GM18498 (cell line): Measurements from ENCODE around the gene POLD2.

Experiments
- ATAC-seq: cut with Tn5 transposase; IDR thresholded peaks from one replicate; pipeline ENCODE4 v1.9.1; 2021; ENCODE audit warnings: mild to moderate bottlenecking, moderate library complexity; ENCODE audit not compliant: unreplicated experiment

POLD2 gene

DNA sequence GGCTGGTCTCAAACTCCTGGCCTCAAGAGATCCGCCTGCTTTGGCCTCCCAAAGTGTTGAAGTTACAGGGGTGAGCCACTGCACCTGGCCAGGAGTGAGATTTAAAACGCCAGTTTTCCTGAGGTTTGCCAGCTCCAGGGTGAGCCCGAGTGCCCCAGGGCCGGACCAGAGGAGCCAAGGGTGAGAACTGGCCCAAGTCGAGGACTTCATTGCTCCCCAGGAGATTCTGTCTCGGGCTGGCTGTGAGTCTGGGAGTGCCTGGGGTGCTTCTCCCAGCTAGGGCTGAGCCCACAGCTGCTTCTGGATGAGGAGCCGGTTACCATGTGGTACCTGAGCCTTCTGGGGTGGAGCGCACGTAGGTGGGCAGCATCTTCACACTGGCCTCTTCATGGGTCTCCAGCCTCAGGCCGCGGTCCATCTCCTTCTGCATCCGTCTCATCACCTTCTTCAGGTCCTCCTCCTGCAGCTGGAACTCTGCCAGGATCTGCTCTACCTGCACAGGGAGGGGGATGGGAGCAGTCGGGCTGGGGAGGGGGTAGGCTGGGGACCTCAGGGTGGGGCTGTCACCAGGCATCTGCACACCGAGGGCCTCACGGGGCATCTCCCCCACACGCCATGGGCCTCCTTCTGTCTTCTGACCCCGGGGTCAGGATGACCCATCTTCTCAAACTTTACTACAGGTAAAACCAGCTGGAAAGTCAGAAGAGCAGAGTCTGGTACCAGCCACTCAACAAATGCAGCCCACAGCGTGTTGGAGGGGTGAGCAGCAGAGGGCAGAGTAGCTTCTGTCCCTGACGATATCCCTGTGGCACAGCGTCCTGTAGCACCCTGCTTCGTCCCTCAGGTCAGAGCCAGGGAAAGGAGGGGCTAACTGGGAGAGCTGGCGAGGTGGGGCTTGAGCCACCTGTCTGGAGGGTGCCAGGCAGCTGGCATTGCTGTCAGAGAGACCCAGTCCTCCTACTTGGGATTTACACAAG lies 29.9 kb upstream of the POLD2 start:
- no peak for ATAC-seq

DNA sequence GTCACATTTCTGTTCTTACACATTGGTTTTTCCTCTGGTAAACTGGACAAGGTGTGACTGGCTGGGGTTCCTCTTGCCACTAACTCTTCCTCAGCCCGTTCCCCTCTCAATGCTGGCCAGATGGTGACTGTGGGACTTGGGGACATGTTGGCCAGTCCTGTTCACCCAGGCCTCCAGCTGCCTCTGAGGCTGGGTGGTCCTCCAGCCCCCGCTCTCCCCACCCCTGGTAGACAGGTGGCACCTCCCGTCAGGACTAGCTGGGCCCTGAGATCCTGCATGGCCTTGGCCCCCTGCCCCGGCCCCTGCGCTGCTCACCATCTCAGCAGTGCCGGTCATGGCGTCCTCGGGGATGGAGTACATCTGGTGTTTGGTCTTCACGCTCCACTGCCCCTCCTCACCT lies 28.6 kb upstream of the POLD2 start:
- ATAC-seq, result no peak

DNA sequence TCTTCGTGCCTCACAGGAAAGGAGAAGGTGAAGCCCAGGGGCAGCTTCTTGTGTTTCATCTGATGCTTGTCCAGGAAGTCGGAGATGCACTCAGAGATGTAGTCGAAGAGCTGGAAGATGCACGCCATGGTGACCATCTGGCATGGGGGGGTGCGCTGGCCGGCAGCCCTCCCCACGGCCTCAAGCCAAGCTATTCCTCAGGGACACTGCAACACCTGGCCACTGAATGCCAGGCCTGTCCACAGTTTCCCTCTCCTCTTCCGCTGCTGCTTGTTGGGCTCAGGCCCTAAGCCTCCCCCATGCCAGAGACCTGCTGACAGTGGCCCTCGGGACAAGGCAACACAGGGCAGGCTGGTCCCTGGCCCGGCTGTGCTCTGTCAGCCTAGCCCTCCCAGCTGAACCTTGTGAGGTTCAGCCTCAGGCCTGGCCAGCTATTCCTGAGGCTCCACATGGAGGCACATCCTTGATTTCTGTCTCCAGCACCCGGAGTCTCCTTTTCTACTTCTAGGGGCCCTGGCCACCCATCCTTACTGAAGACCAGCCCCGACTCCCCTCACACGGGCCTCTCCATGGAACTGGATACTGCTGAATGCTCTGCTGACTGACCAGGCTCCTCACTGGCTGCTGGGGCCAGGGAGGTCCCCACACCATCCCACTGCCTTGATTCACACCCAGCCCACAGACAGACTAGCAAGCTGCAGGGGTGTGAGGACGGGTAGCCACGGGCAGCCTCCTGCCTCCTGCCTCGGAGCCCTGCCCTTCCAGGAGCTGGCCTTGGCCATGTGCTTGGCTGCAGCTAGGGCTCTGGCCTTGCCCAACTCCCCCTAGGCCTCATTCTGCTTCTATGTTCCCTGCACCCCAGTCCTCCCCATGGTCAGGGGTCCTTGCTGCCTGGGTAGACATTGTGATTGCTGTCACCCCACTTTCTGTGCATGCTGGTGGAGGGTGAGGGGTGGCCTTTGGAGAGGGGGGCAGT lies 27.9 kb upstream of the POLD2 start:
- no peak for ATAC-seq

DNA sequence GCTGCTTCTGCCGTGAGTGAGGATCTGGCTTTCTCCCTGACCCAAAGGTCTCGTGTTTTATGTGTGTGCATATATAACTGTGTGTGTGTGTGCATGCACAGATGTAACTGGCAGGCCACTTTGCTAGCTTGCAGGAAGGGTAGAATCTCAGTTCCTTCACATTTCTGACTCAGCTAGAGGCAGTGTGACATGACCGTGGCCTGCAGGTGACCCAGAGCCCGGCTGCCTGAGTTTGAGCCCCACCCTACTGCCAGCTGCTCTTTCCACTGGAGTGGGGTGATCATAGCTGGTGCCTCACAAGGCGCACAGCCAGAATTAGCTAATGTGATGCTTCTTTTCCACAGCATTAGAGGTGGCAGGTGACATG lies 27.1 kb upstream of the POLD2 start:
- no peak for ATAC-seq

DNA sequence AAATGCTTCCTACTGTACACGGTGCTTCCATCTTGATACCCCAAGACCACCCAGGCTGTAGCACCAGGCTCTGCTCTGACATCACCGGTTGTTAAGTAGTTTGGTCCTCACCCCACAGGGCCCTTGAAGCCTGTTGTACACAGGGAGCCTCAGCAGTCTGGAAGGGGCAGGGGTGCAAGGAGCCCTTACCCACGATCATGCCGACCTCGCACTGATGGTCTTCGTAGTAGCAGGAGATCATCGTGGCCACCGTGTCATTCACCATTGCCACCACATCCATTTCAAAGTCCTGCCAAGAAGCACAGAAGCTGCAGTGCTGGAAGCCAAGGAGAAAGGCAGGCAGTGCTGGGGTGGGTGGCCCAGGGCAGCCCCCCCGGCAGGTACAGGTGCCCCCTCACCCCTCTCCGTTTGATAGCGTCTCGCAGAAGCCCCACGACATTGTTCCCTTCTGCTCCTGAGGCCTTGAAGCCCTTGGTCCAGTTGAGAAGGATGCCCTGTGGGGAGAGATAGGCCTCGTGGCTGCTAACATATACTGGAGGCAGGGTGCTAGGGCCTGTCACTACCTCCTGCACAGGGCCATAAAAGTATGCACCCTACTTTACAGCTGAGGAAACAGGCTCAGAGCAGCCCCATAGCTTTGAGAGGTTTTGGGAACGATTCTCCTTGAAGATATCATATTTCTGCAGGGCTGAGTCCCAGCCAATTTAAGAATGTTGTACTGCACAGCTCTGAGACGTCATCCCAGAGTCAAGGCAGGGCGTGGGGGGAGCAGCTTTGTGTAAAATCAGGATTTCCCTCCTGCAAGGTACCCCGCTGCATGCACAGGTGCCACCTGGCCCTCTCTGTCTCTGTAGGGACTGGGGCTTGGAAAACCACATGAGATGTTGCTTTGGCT lies 26.5 kb upstream of the POLD2 start:
- no peak for ATAC-seq

DNA sequence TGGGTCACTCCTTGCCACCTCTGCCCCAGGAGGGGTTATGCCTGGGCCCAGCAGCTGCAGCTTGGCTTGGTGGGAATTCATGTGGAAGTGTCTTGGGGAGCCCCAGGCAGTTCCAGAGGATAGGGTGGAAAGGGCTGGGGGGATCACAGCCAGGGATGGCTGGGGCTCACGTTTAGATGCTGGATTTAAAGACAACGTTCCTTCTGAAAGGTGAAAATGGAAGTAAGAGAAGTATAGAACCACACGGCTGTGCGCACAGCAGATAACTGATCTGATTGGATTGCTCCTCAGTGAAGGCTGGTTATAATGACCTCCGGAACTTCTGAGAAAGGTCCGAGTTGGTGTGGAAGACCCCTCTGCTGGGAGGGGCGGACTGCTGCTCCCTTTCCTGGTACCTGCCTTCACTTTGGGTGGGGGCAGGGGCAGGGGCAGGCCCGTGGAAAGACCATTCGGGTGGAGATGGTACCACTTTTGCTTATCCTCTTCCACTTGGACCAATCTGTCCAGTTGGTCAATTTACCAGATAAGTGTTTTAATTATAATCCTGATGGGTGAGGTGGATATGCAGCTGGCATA lies 25.7 kb upstream of the POLD2 start:
- ATAC-seq, result no peak

DNA sequence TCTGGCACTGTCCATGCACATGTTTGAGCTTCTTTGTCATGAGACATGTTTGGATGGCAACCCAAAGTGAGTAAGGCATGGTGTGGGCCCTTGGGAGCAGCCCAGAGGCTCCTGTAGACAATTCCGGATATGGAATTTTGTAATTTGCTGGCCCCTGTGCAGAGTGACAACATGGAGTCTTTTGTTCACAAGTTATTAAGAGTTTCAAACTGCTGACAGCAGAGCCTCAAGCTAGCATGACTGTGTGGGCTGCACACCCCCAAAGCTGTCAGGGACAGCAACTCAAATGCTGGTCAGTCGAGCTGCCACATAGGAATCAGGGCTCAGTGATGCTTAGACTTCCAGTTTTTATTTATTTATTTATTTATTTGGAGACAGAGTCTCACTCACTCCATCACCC lies 24.8 kb upstream of the POLD2 start:
- no peak for ATAC-seq

DNA sequence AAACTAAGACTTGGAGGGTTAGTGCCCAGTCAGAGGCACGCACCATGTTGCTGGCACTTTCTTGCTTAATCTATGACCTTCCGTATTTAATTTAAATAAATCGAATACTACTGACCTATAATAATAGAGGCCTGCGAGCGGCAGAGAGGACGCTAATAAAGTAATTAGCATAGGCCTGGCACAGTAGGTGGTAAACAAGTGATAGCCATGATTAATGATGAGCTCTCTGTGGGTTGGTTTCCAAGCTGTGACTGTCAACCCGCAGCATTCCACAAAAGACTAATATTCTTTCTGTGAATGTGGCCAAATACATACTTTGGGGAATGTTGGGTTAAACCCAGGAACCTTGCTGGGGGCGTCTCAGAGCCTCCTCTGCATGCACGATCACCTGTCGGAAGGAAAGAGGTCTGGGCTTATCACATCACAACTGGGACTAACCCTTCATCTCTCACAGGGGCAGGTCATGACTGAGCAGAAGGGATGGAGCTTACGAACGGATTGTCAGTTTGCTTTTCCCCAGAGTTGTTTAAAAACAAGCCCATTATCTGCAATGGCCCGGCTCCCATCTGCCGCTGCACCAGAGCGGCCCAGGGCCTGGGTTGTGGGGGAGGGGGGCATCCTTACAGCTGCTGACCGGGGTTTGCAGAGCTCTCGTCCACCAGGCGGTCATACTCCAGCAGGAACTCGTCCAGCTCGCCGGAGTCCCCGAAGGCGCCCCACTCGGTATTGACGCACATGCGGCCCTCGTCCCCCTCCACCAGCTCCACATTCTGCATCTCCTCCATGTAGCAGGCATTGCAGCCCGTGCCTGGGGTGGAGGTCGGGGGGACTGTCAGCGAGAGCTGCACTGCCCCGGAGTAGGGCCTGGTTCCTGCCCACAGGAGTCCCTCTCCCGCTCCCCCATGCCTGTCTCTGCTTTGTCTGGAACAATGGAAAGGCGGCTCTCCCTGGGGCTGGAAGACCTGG lies 24.0 kb upstream of the POLD2 start:
- no peak for ATAC-seq

DNA sequence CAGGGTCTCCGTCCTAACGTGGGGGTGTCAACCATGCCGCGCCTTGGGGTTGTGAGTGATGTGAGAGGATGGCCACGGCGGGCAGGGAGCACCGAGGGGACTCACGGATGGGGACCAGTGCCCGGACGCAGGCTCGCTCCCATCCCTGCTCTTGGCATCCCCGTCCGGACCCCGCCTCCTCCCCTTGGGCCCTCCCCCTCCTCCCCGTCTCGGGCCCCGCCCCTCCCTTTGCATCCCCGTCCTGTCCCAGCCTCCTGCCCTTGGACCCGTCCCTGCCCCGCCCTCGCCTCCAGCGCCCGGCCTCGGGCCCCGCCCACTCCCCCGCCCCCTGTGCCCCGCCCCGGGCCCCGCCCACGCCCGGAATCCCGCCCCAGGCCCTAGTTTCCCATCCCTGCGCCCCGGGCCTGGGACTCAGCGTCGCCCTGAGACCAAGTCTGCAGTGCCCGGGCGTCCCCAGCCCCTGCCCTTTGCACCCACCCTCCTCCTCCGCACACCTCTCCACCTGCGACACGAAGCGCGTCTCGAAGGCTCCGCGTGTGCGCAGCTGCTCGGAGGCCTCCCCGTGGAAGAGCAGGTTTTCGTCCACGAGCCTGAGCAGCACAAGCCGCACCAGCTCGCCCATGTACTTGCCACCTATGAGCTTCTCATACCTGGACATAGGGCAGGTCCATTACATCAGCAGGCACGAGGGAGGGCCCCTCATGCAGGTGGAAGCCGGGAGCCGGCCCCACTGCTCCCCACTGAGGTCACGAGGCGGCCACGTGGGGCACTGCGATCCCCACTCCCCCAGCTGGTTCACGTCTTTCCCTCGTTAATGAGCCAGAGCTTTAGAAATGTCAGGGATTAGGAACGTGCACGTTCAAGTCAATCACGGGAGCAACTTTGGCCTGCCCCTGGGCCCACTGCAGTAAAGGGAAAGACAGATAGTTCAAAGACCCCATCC lies 22.9 kb upstream of the POLD2 start:
- ATAC-seq, result no peak

DNA sequence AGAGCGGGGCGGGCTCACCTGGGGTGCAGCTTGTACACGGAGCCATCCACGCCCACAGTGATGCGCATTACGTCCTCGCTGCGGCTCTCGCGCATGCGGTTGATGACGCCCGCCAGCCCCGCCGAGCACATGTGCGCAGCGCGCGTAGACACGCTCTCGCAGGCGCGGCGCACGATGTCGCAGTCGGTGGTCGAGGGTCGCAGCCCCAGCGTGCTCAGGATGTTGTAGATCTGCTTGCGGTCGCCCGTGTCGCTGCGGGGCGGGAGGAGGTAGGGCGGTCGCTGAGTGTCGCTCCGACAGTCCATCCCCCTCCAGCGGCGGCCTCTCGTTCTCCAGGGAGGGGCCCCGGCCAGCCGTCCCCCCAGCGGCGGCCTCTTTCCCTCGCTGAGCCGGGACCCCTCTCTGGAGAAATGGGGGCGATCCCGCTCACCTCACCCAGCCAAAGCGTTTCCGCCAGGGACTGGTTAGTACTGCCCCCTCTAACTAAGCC lies 22.2 kb upstream of the POLD2 start:
- no peak for ATAC-seq

DNA sequence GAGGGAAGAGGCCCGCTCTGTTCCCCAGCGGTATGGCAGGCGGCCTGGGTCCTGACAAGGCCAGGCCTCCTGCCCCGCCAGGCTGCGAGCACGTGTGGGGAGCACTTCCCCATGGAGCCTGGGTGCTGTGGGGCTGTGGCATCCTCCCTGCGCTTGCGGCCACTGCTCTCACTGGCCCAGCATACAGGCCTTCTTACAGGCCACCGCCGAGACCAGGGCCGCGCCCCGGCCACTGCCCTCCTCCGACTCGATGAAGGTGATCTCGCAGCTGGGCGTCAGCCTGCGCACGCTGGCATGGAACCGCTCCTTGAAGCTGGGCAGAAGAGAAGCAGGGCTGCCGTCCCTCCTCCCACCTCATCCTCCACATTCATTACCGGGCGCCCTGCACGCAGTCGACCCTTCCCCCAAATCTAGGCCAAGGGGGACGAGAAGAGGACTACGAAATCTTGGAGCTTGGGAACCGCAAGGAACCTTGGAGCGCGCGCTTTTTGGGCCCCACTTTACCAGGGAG lies 21.7 kb upstream of the POLD2 start:
- ATAC-seq, result no peak

DNA sequence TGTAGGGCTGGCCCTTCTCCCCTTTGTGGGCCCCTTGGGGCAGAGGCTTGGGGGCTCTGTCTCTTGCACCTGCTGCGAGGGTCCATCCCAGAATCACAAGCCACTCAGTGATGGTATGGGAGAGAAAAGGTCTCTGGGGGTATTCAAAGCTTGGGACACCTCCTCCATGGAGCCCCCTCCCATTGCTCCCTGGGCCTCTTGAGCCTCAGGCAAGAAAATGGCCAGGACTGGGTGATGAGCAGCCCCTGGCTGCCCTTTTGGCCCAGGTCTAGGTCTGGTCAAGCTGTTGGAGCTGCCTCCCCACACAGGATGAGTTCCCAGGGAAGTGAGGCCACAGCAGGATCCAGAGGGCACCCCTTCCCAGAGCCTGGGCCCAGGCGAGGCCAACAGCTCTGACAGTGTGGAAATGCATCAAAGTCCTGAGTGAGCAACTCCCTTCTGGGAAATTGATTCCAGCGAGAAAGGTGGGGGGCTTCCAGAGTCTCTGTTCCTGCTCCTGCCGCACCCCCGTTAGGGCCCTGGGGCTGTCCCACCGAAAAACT lies 21.1 kb upstream of the POLD2 start:
- ATAC-seq, result no peak

DNA sequence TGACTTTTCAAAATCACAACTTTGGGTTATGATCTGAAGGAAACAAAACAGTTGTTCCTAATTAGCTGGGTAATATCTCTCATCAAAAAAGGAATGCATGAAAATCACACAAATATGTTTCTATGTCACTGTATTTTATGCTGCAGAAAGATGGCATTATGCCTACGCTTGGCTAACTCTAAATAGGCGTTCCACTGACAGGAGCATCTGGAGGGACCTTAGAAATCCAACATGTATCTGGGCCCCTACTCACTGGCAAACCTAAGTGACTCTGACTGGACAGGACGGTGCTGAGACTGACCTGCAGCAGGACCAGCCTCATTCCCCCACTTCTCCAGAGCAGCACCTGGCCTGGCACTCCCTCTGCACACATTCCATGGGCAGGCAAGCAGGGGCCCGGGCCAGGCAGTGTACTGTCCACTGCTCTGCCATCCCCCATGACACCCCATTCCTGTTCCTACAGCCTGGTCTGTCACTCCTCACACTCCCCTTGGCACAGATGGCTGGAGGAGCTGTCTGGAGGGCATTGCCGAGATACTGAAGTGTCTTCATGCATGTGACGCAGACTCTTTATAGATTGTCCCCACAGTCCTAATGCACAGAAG lies 20.4 kb upstream of the POLD2 start:
- ATAC-seq, result no peak

DNA sequence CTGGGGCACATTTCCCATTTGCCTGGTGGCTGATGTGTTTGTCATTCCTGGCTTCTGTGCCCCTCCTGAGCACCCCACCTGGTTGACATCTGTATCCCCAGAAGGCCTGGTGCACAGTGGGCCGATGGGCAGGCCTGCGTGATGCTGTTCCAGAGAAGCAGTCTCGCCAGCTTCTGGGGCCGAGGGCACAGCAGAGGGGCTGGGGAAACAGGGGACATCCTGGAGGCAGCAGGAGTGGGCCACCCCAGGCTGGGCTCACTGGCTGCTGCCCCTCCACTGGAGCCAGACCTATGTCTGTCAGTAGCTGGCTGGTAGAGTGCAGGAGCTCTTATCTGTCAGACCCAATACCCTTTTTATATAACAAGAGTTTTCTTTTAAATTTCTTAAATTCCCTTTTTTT lies 18.7 kb upstream of the POLD2 start:
- ATAC-seq, result no peak

DNA sequence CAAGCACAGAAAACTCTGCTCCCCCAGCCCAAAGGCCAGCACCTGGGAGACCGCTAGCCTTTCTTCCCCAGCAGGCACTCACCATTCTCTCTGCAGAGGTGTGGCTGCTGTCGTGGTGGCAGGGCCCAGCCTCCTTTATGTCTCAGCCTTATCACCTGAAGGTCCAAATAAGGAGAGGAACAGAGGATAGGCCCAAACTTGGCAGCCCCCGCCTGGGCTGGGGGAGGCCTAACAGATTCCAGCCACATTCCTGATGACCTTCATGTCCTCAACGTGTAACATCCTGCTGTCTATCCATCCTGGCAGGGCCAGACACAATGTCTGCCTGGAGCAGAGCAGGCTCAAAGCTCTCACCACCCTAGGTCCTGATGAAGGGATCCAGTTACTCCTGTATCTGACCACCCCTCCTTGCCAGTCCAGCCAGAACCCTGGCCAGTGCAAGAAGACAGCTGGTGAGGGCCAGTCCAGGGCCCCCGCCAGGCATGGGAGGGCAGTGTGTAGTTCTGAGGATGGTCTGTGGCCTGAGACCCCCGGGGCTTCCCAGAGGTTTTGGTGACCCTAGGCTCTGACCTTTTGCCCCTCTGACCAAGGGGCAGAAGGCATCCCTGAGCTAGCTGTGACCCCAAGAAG lies 18.0 kb upstream of the POLD2 start, which contains the start of gene MYL7:
TSS of gene MYL7 (minus strand) at position 112 of the 630 bp plus-strand sequence. CDS start at position 85, 27 bp downstream.
- no peak for ATAC-seq

DNA sequence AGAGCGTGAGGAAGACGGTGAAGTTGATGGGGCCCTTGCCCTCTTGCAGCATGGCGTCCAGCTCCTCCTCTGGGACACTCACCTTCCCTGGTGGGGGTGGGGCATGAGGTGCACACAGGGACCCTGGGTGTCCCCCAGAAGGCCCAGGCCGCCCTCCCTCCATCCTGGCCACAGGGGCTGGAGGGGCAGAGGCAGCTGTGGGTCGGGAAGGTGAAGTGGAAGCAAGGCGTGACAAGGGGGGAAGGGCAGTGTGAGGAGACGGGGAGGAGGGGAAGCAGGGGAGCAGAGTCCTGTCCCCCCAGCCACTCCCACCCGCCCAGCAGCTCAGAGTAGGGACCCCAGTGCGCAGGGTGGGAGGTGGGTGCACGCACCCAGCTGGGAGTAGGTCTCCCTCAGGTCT lies 17.0 kb upstream of the POLD2 start:
- ATAC-seq, result no peak
